A673 (cell line): ENCODE results near the gene PARD6G.

ENCODE experiments used
- CTCF ChIP-seq: fragments of 300-800, 200-600 bp; sonication (generic); conservative IDR thresholded peaks from 2 replicates; pipeline ENCODE4 v1.5.1; 2017; ENCODE audit warnings: low read depth, mild to moderate bottlenecking, antibody characterized with exemption, low read length, moderate library complexity, mixed read lengths
- EZH2 ChIP-seq: fragments of 200-600 bp; sonication (generic); IDR thresholded peaks from 2 replicates; pipeline ENCODE4 v1.6.1; 2017; ENCODE audit warnings: borderline replicate concordance, low read depth, mild to moderate bottlenecking, mixed read lengths, antibody characterized with exemption, low read length; ENCODE audit not compliant: poor library complexity, severe bottlenecking

GRCh38 chr18:80185545-80185944 lies 61.8 kb downstream of the PARD6G start:
- no peak for TF ChIP-seq CTCF
- no peak for TF ChIP-seq EZH2
